PC-3 (cell line): ENCODE measurements around the gene PTPN18.

Experiments
- CTCF ChIP-seq: fragments of 300-600 bp; sonication (generic); conservative IDR thresholded peaks from 2 replicates; pipeline ENCODE4 v1.5.1; 2017; ENCODE audit warnings: antibody characterized with exemption, low read depth, mild to moderate bottlenecking, low read length
- EZH2 ChIP-seq: fragments of 300-600 bp; sonication (generic); IDR thresholded peaks from one replicate; pipeline ENCODE4 v1.6.1; 2017; ENCODE audit warnings: antibody characterized with exemption, mild to moderate bottlenecking, low read length; ENCODE audit not compliant: unreplicated experiment
- EZH2phosphoT487 ChIP-seq: fragments of 300-600 bp; sonication (generic); IDR thresholded peaks from 2 replicates; pipeline ENCODE4 v1.6.1; 2018; ENCODE audit warnings: mild to moderate bottlenecking, antibody characterized with exemption, low read length, borderline replicate concordance

DNA sequence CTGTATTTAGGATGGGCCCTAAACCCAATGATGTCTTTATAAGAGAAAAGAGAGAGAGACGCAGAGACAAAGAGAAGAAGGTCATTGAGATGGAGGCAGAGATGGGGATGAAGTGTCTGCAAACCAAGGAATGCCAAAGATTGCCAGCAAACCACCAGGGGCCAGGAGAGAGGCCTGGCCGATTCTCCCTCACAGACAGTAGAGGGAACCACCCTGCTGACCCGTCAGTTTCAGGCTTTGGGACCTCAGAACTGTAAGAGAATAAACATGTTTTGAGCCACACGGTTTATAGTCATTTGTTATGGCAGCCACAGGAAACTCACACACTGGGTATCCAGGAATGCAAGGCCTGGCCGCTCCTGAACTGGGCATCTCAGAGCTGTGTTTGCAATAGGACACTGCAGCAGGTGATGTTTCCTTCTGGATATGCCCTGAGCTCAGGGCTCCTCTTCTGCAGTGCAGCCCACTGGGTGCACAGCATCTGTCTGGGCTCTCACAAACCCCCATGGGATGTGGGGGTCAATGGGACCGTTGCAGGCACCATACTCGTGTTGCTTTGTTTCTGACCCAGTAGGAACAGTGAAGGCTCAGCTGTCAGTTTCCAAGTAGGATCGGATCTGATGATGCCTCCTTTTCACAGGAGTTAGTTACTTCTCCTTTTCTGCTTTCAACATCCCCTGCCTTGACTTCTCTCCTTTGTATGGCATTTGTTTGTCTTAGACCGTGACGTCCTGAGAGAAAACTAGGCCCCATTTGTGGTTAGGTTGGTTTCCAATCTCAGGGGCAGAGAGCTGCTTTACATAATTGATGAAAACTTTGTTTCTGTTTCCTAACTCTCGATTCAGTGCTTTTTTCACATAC, 20.8 kb downstream of the PTPN18 start:
- TF ChIP-seq CTCF: no peak
- TF ChIP-seq EZH2: no peak
- TF ChIP-seq EZH2phosphoT487: no peak
